ENCODE data around the gene CLEC1A. TPM values are rescaled to one million over a fixed set of nuclear protein-coding genes. Genes with fewer than 3 reads are reported as not detected.
A peak's percentile ranks its signal among the peaks of the same experiment; 100 is the strongest.

The CLEC1A gene
- total and polyA plus RNA-seq, 2 donors (not counting 3 experiments of a cell fraction or from before 2014, with no cell fraction given) = 22.0 to 24.2 TPM

DNA sequence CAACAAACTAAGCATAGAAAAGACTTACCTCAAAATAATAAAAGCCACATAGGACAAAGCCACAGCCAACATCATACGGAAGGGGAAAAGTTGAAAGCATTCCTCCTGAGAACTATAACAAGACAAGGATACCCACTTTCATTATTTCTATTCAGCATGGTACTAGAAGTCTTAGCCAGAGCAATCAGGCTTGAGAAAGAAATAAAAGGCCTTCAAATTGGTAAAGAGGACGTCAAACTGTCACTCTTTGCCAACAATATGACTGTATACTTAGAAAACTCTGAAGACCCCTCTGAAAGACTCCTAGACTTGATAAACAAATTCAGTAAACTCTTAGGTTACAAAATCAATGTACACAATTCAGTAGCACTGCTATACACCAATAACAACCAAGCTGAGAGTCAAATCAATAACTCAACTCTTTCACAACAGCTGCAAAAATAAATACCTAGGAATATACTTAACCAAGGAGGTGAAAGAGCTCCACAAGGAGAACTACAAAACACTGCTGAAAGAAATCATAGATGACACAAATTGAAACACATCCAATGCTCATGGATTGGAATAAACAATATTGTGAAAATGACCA lies 11.6 kb upstream of the CLEC1A start:
- ChIA-PET POLR2A (no interaction called here), CTCF (interaction anchor here (1.0 kb wide), 1 partner anchor 12 kb away, joined by 3 read pairs; the partner anchor contains the start of gene CLEC1A)
- H3K36me3 ChIP-seq (ENCODE audit: control insufficient read depth in 2 of 2, extremely low read depth in 1 of 2, insufficient read depth in 2 of 2, low read length in 2 of 2) = no peaks in the 10 kb centered on the region
- no peak overlapping the region for H3K4me3 ChIP-seq (replicated peaks in 1 of 3; ENCODE audit: insufficient read depth in 1 of 3, low read depth in 1 of 3, low read length in 3 of 3)
- dilution Hi-C loops (cut with MboI; ENCODE audit: extremely low pct_ligation_motif_present, low sequenced_read_pairs) = no loop called here
- TF ChIP-seq POLR2A (IDR thresholded peaks at IDR 0.05; ENCODE audit: low read depth, low read length) = no peak
- H3K9me1 ChIP-seq (replicated peaks; ENCODE audit: control insufficient read depth, extremely low read depth, insufficient read depth, low read length) = no peaks in the 10 kb centered on the region
- no peak overlapping the region for H3K27ac ChIP-seq (ENCODE audit: insufficient read depth, low read depth, low read length)
- H3K9me3 ChIP-seq (replicated peaks; ENCODE audit: control insufficient read depth, insufficient read depth, low read length) = no peaks in the 10 kb centered on the region
- DNase-seq (ENCODE audit: low read depth, low spot score) (no peak), FAIRE-seq (peak; percentile 4)
- no peaks in the 10 kb centered on the region for H4K20me1 ChIP-seq (replicated peaks; ENCODE audit: control insufficient read depth, extremely low read depth, insufficient read depth, low read length)
- intact Hi-C loops (cut with micrococcal nuclease) = no loop called here
- no peak overlapping the region for H2AFZ ChIP-seq (ENCODE audit: low read depth, low read length)
- H3K9ac ChIP-seq (replicated peaks; ENCODE audit: extremely low read depth, insufficient read depth, low read length) = no peak overlapping the region
- H3K4me2 ChIP-seq (ENCODE audit: insufficient read depth, low read length) = no peak overlapping the region
- no peaks in the 10 kb centered on the region for H3K79me2 ChIP-seq (ENCODE audit: control insufficient read depth, insufficient read depth, low read length)
- H3K27me3 ChIP-seq (ENCODE audit: control insufficient read depth in 2 of 2, insufficient read depth in 2 of 2, low read length in 2 of 2) = no peaks in the 10 kb centered on the region
- no TSS peak for BruUV-seq (replicated peaks)
- H3K4me1 ChIP-seq (ENCODE audit: control insufficient read depth, extremely low read depth, insufficient read depth, low read length) = no peaks in the 10 kb centered on the region

DNA sequence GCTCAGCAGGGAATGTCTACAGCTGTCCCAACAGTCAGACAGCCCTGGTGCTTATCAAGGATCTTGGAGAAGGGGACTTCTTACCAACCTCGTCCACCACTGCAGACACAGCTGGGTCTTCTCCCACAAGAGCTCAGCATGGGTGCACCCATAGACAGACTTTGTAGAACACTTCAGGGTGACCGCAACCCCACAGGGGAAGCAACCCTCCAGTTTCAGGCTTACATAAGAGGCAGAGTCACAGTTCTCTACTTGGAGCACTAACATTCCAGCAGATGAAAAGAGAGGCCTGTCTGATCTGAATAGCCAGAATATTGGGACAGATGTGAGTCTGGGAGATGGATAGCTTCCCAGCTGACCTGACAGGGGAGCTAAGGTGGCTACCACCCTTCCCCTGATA lies 3.5 kb upstream of the CLEC1A start:
- Histone ChIP-seq H4K20me1 (replicated peaks; ENCODE audit: control insufficient read depth, extremely low read depth, insufficient read depth, low read length) (no peaks in the 10 kb centered on the region), H3K27me3 (ENCODE audit: control insufficient read depth in 2 of 2, insufficient read depth in 2 of 2, low read length in 2 of 2) (no peaks in the 10 kb centered on the region), H2AFZ (ENCODE audit: low read depth, low read length) (no peak overlapping the region), H3K9me1 (replicated peaks; ENCODE audit: control insufficient read depth, extremely low read depth, insufficient read depth, low read length) (no peaks in the 10 kb centered on the region), H3K79me2 (ENCODE audit: control insufficient read depth, insufficient read depth, low read length) (peaks cover 1% of the 10 kb centered on the region), H3K9me3 (replicated peaks; ENCODE audit: control insufficient read depth, insufficient read depth, low read length) (no peaks in the 10 kb centered on the region), H3K36me3 (ENCODE audit: control insufficient read depth in 2 of 2, extremely low read depth in 1 of 2, insufficient read depth in 2 of 2, low read length in 2 of 2) (no peaks in the 10 kb centered on the region), H3K9ac (replicated peaks; ENCODE audit: extremely low read depth, insufficient read depth, low read length) (no peak overlapping the region), H3K27ac (ENCODE audit: insufficient read depth, low read depth, low read length) (no peak overlapping the region), H3K4me1 (ENCODE audit: control insufficient read depth, extremely low read depth, insufficient read depth, low read length) (no peaks in the 10 kb centered on the region), H3K4me3 (replicated peaks in 1 of 3; ENCODE audit: insufficient read depth in 1 of 3, low read depth in 1 of 3, low read length in 3 of 3) (no peak overlapping the region), H3K4me2 (ENCODE audit: insufficient read depth, low read length) (no peak overlapping the region)
- ChIA-PET POLR2A (no interaction called here), CTCF (interaction anchor here (2.2 kb wide), 1 partner anchor 11 kb away, joined by 7 read pairs; no protein-coding TSS in a partner anchor)
- no TSS peak for BruUV-seq (replicated peaks)
- dilution Hi-C loops (cut with MboI; ENCODE audit: extremely low pct_ligation_motif_present, low sequenced_read_pairs) (no loop called here), intact Hi-C loops (cut with micrococcal nuclease) (no loop called here)
- no peak for DNase-seq (ENCODE audit: low read depth, low spot score)
- TF ChIP-seq GATA2 (IDR thresholded peaks at IDR 0.05; ENCODE audit: insufficient read depth, insufficient read length, low read depth, low read length) = no peak
- TF ChIP-seq, protein P1, sequence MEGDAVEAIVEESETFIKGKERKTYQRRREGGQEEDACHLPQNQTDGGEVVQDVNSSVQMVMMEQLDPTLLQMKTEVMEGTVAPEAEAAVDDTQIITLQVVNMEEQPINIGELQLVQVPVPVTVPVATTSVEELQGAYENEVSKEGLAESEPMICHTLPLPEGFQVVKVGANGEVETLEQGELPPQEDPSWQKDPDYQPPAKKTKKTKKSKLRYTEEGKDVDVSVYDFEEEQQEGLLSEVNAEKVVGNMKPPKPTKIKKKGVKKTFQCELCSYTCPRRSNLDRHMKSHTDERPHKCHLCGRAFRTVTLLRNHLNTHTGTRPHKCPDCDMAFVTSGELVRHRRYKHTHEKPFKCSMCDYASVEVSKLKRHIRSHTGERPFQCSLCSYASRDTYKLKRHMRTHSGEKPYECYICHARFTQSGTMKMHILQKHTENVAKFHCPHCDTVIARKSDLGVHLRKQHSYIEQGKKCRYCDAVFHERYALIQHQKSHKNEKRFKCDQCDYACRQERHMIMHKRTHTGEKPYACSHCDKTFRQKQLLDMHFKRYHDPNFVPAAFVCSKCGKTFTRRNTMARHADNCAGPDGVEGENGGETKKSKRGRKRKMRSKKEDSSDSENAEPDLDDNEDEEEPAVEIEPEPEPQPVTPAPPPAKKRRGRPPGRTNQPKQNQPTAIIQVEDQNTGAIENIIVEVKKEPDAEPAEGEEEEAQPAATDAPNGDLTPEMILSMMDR (IDR thresholded peaks at IDR 0.05; ENCODE audit: extremely low read depth in 1 of 2, insufficient read depth in 1 of 2, low read depth in 1 of 2, low read length in 2 of 2) = no peak
- TF ChIP-seq POLR2AphosphoS5 (IDR thresholded peaks at IDR 0.05; ENCODE audit: insufficient read depth, low read depth, low read length) = no peak
- TF ChIP-seq FOS (IDR thresholded peaks at IDR 0.05; ENCODE audit: borderline replicate concordance, insufficient read depth, low read length) = no peak
- TF ChIP-seq JUN (IDR thresholded peaks at IDR 0.05; ENCODE audit: borderline replicate concordance, insufficient read depth, insufficient read length, low read depth) = no peak
- FAIRE-seq = no peak

All from endothelial cell of umbilical vein (primary cell).